GM23248 (cell line): ENCODE results near the gene UBE3A. TPM values are rescaled to one million over a fixed set of nuclear protein-coding genes. Genes with fewer than 3 reads are reported as not detected.
A peak's percentile ranks its signal among the peaks of the same experiment; 100 is the strongest.
"Not testable (repeated sequence)": the region's sequence is repeated elsewhere in the genome, so short reads cannot be mapped to it uniquely, and the experiment has no call there.

Source experiments
- DNase-seq: peaks from one replicate; pipeline ENCODE4 v3.0.0-alpha.2; 2015
- H2AFZ ChIP-seq: fragments of 200-600 bp; sonication (generic); 2 replicates; pipeline ENCODE4 v1.6.1; 2016; ENCODE audit warnings: antibody characterized with exemption
- H3F3A ChIP-seq: fragments of 200-600 bp; sonication (generic); 2 replicates; pipeline ENCODE4 v1.6.1; 2016; ENCODE audit warnings: mild to moderate bottlenecking, antibody characterized with exemption, mixed run types; ENCODE audit not compliant: insufficient read depth
- H3K27ac ChIP-seq: fragments of 200-600 bp; sonication (generic); 2 replicates; pipeline ENCODE4 v1.5.1; 2016; ENCODE audit warnings: mild to moderate bottlenecking
- H3K27me3 ChIP-seq: fragments of 200-600 bp; sonication (generic); replicated peaks from 2 replicates; pipeline ENCODE4 v1.6.1; 2016; ENCODE audit warnings: mild to moderate bottlenecking; ENCODE audit not compliant: insufficient read depth
- H3K36me3 ChIP-seq: fragments of 200-600 bp; sonication (generic); 2 replicates; pipeline ENCODE4 v1.6.1; 2016; ENCODE audit warnings: low read depth, mild to moderate bottlenecking
- H3K4me1 ChIP-seq: fragments of 200-600 bp; sonication (generic); 2 replicates; pipeline ENCODE4 v1.6.1; 2016; ENCODE audit warnings: mild to moderate bottlenecking; ENCODE audit not compliant: insufficient read depth
- H3K4me2 ChIP-seq: fragments of 200-600 bp; sonication (generic); one replicate; pipeline ENCODE4 v1.6.1; 2016; ENCODE audit warnings: mild to moderate bottlenecking; ENCODE audit not compliant: unreplicated experiment
- H3K4me3 ChIP-seq: fragments of 200-600 bp; sonication (generic); 2 replicates; pipeline ENCODE4 v1.5.1; 2016; ENCODE audit warnings: mild to moderate bottlenecking
- H3K79me2 ChIP-seq: fragments of 200-600 bp; sonication (generic); 2 replicates; pipeline ENCODE4 v1.6.1; 2016; ENCODE audit warnings: mild to moderate bottlenecking; ENCODE audit not compliant: insufficient read depth
- H3K9ac ChIP-seq: fragments of 200-600 bp; sonication (generic); 2 replicates; pipeline ENCODE4 v1.6.1; 2016; ENCODE audit warnings: mild to moderate bottlenecking
- H3K9me2 ChIP-seq: fragments of 200-600 bp; sonication (generic); 2 replicates; pipeline ENCODE4 v1.6.1; 2016; ENCODE audit warnings: mixed run types, mild to moderate bottlenecking, moderate library complexity; ENCODE audit not compliant: insufficient read depth
- H3K9me3 ChIP-seq: fragments of 200-600 bp; sonication (generic); one replicate; pipeline ENCODE4 v1.6.1; 2017; ENCODE audit warnings: low read depth
- H4K20me1 ChIP-seq: fragments of 200-600 bp; sonication (generic); 2 replicates; pipeline ENCODE4 v1.6.0; 2016; ENCODE audit not compliant: insufficient read depth
- EZH2 ChIP-seq: fragments of 200-600 bp; sonication (generic); IDR thresholded peaks from 2 replicates; pipeline ENCODE4 v1.6.1; 2018; ENCODE audit warnings: antibody characterized with exemption, mild to moderate bottlenecking; ENCODE audit not compliant: insufficient read depth, poor library complexity, severe bottlenecking
- EZH2phosphoT487 ChIP-seq: fragments of 200-600 bp; sonication (generic); IDR thresholded peaks from 2 replicates; pipeline ENCODE4 v1.6.1; 2018; ENCODE audit warnings: antibody characterized with exemption, moderate library complexity, mild to moderate bottlenecking, low read depth; ENCODE audit not compliant: insufficient read depth
- WGBS, 2 experiments: methylation state at CpG; one replicate each; pipeline ENCODE4 v1.1.6; 2015 to 2017; ENCODE audit warnings: low lambda C conversion rate in 2 of 2, low coverage in 1 of 2; ENCODE audit errors: missing lambda C conversion rate in 2 of 2; 5-methylcytosine and 5-hydroxymethylcytosine counted together
- in situ Hi-C: fragments of 300-500 bp; cut with MboI; formaldehyde crosslinking; loops from 2 replicates; pipeline ENCODE4 v1.15.0; 2020
- polyA plus RNA-seq: library from polyadenylated mRNA; unstranded; fragments of >200 nt; fragmentation: Nextera tagmentation; extraction: Ambion mirVana; gene quantifications from 2 replicates; pipeline ENCODE4 v1.2.1, GENCODE V29; 2016
- total RNA-seq: library from RNA; depleted of rRNA; stranded (reverse); fragments of >200 nt; shearing (Covaris generic); gene quantifications from 2 replicates; pipeline ENCODE4 v1.2.3, GENCODE V29; 2014

Gene UBE3A
- total and polyA plus RNA-seq, 2 experiments from 2014 or later, result 55.4 to 68.0 TPM

DNA sequence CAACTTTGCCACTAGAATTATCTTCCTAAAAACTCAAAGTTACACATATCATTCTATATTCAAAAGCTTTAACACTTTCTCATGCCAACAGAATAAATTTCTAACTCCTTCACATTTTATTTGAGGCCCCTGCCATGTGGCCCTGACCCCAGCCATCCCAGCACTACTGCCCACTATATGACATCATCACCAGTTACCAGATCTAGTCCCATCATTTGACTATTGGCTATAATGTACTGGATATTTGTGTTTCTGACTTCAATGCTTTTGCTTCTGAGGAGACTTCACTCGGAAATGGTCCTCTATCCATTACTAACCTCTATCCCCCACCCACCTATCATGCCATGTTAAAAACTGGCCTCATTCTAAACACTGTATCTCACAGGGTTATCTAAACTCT, 23.6 kb downstream of the UBE3A start:
- Histone ChIP-seq H3K27me3 (no peaks in the 10 kb centered on the region), H3K4me3 (no peak overlapping the region), H3K4me1 (peaks cover 19% of the 10 kb centered on the region; the same call in 1 of the 2 replicates), H3K36me3 (no peaks in the 10 kb centered on the region), H3K4me2 (no peak overlapping the region), H3F3A (no peaks in the 10 kb centered on the region; the same call in 1 of the 2 replicates), H3K9me2 (no peaks in the 10 kb centered on the region; the same call in 1 of the 2 replicates), H3K79me2 (peaks cover 100% of the 10 kb centered on the region), H2AFZ (no peak overlapping the region), H3K27ac (no peak overlapping the region), H3K9me3 (no peaks in the 10 kb centered on the region), H3K9ac (no peak overlapping the region), H4K20me1 (peaks cover 53% of the 10 kb centered on the region)
- no peak for DNase-seq
- in situ Hi-C loops, result no loop called here
- WGBS, 2 experiments, result 83 to 97% methylated on average over 1 of the region's 1 CpG
- no peak for TF ChIP-seq EZH2phosphoT487
- TF ChIP-seq EZH2, result no peak

DNA sequence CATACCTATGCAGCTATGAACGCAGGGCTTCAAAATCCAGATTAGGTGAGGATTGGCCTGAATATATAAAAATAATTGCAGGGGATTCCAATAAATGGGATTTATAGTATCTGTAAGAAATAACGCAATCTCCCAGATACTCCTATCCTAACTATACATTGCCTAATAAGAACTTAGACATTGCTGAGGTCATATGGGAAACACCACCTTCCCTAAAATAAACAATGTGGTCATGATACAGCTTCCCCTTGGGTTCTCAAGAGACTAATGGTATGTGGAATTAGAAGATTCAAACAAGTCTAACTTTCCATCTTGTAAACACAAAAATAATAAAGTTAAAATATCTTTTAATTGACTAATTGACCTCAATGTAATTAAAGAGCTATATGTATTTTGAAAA, 28.2 kb downstream of the UBE3A start:
- no peak for DNase-seq

DNA sequence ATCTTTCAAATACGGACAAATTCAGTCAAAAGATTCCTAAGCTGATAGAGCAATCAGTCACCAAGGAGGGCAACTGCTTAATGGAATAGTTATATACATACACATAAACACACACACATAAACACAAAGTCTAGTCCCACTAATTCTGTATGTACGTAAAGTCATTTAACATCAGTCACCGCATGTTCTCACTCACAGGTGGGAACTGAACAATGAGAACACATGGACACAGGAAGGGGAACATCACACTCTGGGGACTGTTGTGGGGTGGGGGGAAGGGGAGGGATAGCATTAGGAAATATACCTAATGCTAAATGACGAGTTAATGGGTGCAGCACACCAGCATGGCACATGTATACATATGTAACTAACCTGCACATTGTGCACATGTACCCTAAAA, 29.1 kb downstream of the UBE3A start:
- H3K27me3 ChIP-seq, H3K36me3 ChIP-seq, H3K9me2 ChIP-seq, H3K27ac ChIP-seq, H3F3A ChIP-seq, in situ Hi-C loops, H3K4me3 ChIP-seq, H2AFZ ChIP-seq, H3K9ac ChIP-seq, H3K4me2 ChIP-seq, DNase-seq, H3K9me3 ChIP-seq: not testable (repeated sequence)
- WGBS, 2 experiments, result 89 to 95% methylated on average over 4 of the region's 4 CpGs
- peaks cover 38% of the 10 kb centered on the region for H4K20me1 ChIP-seq
- peaks cover 17% of the 10 kb centered on the region; the same call in 1 of the 2 replicates for H3K4me1 ChIP-seq
- H3K79me2 ChIP-seq, result peaks cover 100% of the 10 kb centered on the region

More for the DNA sequence above, 28.2 kb downstream of the UBE3A start:
- no peaks in the 10 kb centered on the region for H3K9me3 ChIP-seq
- no peak overlapping the region for H3K4me2 ChIP-seq
- WGBS, 2 experiments, result 98 to 100% methylated on average over 2 of the region's 2 CpGs
- no peak overlapping the region for H3K9ac ChIP-seq
- peaks cover 9% of the 10 kb centered on the region; the same call in 1 of the 2 replicates for H3F3A ChIP-seq
- no peak overlapping the region for H2AFZ ChIP-seq
- H3K9me2 ChIP-seq, result no peaks in the 10 kb centered on the region
- peaks cover 19% of the 10 kb centered on the region for H3K4me1 ChIP-seq
- H3K27ac ChIP-seq, result no peak overlapping the region
- in situ Hi-C loops, result no loop called here
- H3K27me3 ChIP-seq, result no peaks in the 10 kb centered on the region
- TF ChIP-seq EZH2phosphoT487, result no peak
- no peak for TF ChIP-seq EZH2
- H3K79me2 ChIP-seq, result peaks cover 100% of the 10 kb centered on the region
- no peaks in the 10 kb centered on the region for H3K36me3 ChIP-seq
- peaks cover 43% of the 10 kb centered on the region for H4K20me1 ChIP-seq
- H3K4me3 ChIP-seq, result no peak overlapping the region

DNA sequence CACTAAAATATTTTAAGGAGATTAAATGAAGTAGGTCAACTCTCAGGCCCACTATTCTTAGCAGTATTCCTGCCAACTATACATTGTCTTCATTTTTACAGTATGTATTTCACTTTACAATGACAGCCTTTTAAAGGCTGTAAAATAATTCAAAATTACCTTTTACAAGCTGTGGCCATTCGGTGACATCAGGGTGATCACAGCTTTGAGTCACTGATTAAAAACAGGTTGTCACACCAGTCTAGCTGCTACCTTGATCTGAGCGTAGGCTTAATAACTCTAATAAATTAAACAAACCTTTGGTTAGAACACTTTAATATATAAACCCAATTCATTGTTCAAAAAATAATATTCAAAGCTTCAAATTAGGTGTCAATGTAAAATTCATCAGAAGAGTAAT, 29.9 kb downstream of the UBE3A start:
- Histone ChIP-seq H3K27me3 (no peaks in the 10 kb centered on the region), H3K4me2 (no peak overlapping the region), H3K4me1 (peaks cover 17% of the 10 kb centered on the region; the same call in 1 of the 2 replicates), H3K79me2 (peaks cover 100% of the 10 kb centered on the region), H3K36me3 (peaks cover 14% of the 10 kb centered on the region; the same call in 1 of the 2 replicates), H4K20me1 (peaks cover 34% of the 10 kb centered on the region), H3K4me3 (no peak overlapping the region), H3K9me2 (no peaks in the 10 kb centered on the region), H3K9ac (no peak overlapping the region), H3F3A (peaks cover 9% of the 10 kb centered on the region; the same call in 1 of the 2 replicates), H3K9me3 (no peaks in the 10 kb centered on the region), H3K27ac (no peak overlapping the region), H2AFZ (no peak overlapping the region)
- peak; percentile 23 for DNase-seq
- TF ChIP-seq EZH2 (no peak), EZH2phosphoT487 (no peak)
- in situ Hi-C loops, result no loop called here
- 46 to 50% methylated on average over 2 of the region's 2 CpGs for WGBS, 2 experiments

DNA sequence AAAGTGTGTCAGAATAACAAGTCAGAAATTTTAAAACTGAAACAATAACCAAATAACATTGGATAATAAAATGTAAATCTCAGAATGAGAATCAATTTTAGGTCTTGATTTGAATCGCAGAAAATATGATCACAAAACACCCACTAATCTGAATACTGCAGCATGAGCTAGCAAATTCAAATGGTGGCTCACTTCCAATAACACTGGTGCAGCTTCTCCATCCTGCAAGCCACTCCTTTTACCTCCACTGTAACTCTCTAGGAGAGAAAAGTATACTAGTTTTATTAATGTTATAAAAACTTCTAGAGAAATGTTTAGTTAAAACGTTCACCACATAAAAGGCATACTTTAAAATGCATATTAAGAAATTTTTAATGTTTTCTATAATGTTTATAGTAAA, 30.4 kb downstream of the UBE3A start:
- Histone ChIP-seq H3K9ac (no peak overlapping the region), H3K9me2 (no peaks in the 10 kb centered on the region), H3K27ac (no peak overlapping the region), H4K20me1 (peaks cover 30% of the 10 kb centered on the region), H3K4me2 (no peak overlapping the region), H3K36me3 (peaks cover 14% of the 10 kb centered on the region), H3K4me3 (no peak overlapping the region), H3K9me3 (no peaks in the 10 kb centered on the region), H2AFZ (no peak overlapping the region), H3K4me1 (peaks cover 17% of the 10 kb centered on the region; the same call in 1 of the 2 replicates), H3F3A (peaks cover 9% of the 10 kb centered on the region; the same call in 1 of the 2 replicates), H3K79me2 (peaks cover 100% of the 10 kb centered on the region), H3K27me3 (no peaks in the 10 kb centered on the region)
- in situ Hi-C loops, result no loop called here
- WGBS, 2 experiments, result 91 to 97% methylated on average over 2 of the region's 2 CpGs
- TF ChIP-seq EZH2phosphoT487 (no peak), EZH2 (no peak)
- peak; percentile 29 for DNase-seq
